ENCODE data around the gene DDIT4. TPM values are rescaled to one million over a fixed set of nuclear protein-coding genes. Genes with fewer than 3 reads are reported as not detected.
"Not testable (repeated sequence)": the region's sequence is repeated elsewhere in the genome, so short reads cannot be mapped to it uniquely, and the experiment has no call there.

The DDIT4 gene
- total RNA-seq, 4 donors from 2014 or later, result 56.2 to 527 (median 185) TPM

GRCh38 chr10:72242675-72243074 is 31.0 kb upstream of the DDIT4 start:
- DNase-seq (ENCODE audit: low spot score), result no peak

DNA sequence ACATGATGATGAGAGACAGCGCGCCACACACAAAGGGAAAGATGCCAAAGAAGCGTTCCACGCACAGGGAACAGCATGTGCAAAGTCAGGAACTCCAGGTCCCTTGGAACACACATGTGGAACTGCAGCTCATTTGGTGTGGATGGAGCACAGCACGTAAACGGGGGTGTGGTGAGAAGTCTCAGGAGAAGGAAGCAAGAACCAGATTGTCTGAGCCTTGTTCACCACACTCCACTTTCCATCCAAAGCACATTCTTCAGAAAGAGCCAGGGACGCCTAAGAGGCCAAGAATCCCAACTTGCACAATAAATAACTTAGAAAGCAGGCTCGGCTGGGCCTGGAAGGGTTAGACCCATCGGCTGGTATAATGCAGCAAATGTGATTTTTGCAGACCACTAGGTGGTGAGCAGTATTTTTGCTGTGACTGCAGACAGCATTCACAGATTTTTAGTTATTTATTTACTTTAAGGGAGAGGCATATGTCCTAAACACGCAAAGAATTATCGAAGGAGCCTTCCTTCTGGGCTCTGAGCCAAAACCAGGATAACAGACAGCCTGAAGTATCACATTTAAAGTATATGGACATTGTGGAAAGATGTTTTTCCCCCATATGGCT is 29.8 kb upstream of the DDIT4 start:
- DNase-seq (ENCODE audit: low spot score) (no peak), ATAC-seq (ENCODE audit: low FRiP score) (peak; percentile 82)
- TF ChIP-seq CTCF (IDR thresholded peaks at IDR 0.05), result no peak

More at GRCh38 chr10:72242675-72243074, 31.0 kb upstream of the DDIT4 start:
- ATAC-seq (ENCODE audit: low FRiP score), result peak; percentile 44
- no peak for TF ChIP-seq CTCF (IDR thresholded peaks at IDR 0.05)

- no peak for ATAC-seq (ENCODE audit: low FRiP score)
- DNase-seq (ENCODE audit: low spot score), result no peak
- no peak for TF ChIP-seq CTCF (IDR thresholded peaks at IDR 0.05)
Observed at GRCh38 chr10:72244573-72245038, 29.1 kb upstream of the DDIT4 start.

GRCh38 chr10:72245949-72246525 is 27.7 kb upstream of the DDIT4 start:
- DNase-seq (ENCODE audit: low spot score) (no peak), ATAC-seq (ENCODE audit: low FRiP score) (no peak)
- TF ChIP-seq CTCF (IDR thresholded peaks at IDR 0.05), result no peak

GRCh38 chr10:72248468-72249151 is 25.1 kb upstream of the DDIT4 start:
- ATAC-seq (ENCODE audit: low FRiP score), result peak; percentile 44
- DNase-seq (ENCODE audit: low spot score), result no peak
- TF ChIP-seq CTCF (IDR thresholded peaks at IDR 0.05), result no peak

DNA sequence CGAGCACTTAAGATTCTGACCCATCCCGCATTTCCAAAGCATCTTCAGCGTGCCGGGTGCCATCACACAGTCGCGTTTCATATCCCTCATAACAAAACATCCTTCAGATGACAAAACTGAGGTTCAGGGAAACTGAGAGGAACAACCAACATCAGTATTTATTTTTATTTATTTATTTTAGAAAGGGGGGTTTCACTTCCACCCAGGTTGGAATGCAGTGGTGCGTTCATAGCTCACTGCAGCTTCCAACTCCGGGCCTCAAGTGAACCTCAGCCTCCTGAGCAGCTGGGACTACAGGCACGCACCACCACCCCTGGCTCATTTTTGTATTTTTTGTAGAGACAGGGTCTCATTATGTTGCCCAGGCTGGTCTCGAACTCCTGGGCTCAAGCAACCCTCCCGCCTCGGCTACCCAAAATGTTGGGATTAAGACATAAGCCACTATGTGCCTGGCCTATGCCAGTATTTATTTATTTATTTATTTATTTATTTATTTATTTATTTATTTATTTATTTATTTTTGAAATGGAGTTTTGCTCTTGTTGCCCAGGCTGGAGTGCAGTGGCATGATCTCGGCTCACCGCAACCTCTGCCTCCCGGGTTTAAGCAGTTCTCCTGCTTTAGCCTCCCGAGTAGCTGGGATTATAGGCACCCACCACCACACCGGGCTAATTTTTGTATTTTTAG is 24.4 kb upstream of the DDIT4 start:
- not testable (repeated sequence) for ATAC-seq (ENCODE audit: low FRiP score); DNase-seq (ENCODE audit: low spot score)

GRCh38 chr10:72250666-72251065 is 23.1 kb upstream of the DDIT4 start:
- ATAC-seq (ENCODE audit: low FRiP score), result peak; percentile 49
- DNase-seq (ENCODE audit: low spot score), result no peak
- TF ChIP-seq CTCF (IDR thresholded peaks at IDR 0.05), result no peak
